HL-60 (cell line): Measurements from ENCODE around the gene TOR2A.

Source experiments
- DNase-seq, 2 experiments: peaks; one replicate each; pipeline ENCODE4 v3.0.0-alpha.2; 2010 to 2020; ENCODE audit warnings: low read depth in 1 of 2, low spot score in 1 of 2
- H3K27ac ChIP-seq: fragments of 250-450 bp; sonication (Bioruptor Pico); replicated peaks from 2 replicates; pipeline ENCODE4 v1.5.1; 2020; ENCODE audit warnings: mild to moderate bottlenecking, moderate library complexity
- H3K27me3 ChIP-seq: fragments of 250-450 bp; sonication (Bioruptor Pico); 2 replicates; pipeline ENCODE4 v1.5.1; 2021; ENCODE audit warnings: mild to moderate bottlenecking, moderate library complexity; ENCODE audit not compliant: insufficient read depth, poor library complexity, severe bottlenecking
- H3K4me3 ChIP-seq: replicated peaks from 2 replicates; pipeline ENCODE4 v1.5.1; 2011; ENCODE audit warnings: mild to moderate bottlenecking, control low read depth, low read length; ENCODE audit not compliant: insufficient read depth
- GABPA ChIP-seq: IDR thresholded peaks from 2 replicates; pipeline ENCODE4 v1.6.1; 2012; ENCODE audit warnings: low read depth
- POLR2AphosphoS5 ChIP-seq: IDR thresholded peaks from 2 replicates; pipeline ENCODE4 v1.6.1; 2012; ENCODE audit warnings: low read depth
- SPI1 ChIP-seq: IDR thresholded peaks from 2 replicates; pipeline ENCODE4 v1.6.1; 2012; ENCODE audit warnings: low read depth, mild to moderate bottlenecking, borderline replicate concordance
- TF ChIP-seq, protein P1 (sequence below): IDR thresholded peaks from 2 replicates; pipeline ENCODE4 v1.6.1; 2012; ENCODE audit warnings: low read depth; ENCODE audit not compliant: insufficient replicate concordance
- TF ChIP-seq, protein P2 (sequence below): IDR thresholded peaks from one replicate; pipeline ENCODE4 v1.5.1; 2011; ENCODE audit warnings: low read length, control low read depth, inconsistent platforms; ENCODE audit not compliant: insufficient read depth

Gene TOR2A

DNA sequence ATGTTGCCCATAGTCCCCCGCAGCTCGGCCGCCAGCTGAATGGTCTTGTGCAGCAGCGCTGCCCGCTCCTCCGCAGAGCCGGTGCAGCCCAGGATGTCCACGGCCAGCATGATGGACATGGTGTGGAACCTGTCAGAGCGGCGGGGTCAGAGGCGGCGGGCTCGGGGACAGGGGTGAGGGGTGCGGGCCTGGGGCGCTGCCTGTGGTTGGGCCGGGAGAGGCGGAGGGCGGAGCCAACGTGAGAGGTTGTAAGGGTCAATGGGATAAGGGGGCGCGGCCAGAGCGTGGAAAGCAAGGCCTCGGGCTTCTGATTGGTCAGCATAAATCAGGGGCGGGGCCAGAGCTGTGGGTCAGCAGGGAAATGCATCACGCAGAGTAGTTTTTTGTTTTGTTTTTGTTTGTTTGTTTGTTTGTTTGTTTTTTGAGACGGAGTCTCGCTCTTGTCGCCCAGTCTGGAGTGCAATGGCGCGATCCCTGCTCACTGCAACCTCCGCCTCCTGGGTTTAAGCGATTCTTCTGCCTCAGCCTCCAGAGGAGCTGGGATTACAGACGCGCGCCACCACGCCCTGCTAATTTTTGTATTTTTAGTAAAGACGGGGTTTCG, 6.8 kb upstream of the TOR2A start:
- Histone ChIP-seq H3K27ac (no peak overlapping the region), H3K4me3 (no peak overlapping the region), H3K27me3 (no peaks in the 10 kb centered on the region)
- TF ChIP-seq POLR2AphosphoS5 (no peak), SPI1 (no peak), GABPA (no peak)
- TF ChIP-seq, protein P1, sequence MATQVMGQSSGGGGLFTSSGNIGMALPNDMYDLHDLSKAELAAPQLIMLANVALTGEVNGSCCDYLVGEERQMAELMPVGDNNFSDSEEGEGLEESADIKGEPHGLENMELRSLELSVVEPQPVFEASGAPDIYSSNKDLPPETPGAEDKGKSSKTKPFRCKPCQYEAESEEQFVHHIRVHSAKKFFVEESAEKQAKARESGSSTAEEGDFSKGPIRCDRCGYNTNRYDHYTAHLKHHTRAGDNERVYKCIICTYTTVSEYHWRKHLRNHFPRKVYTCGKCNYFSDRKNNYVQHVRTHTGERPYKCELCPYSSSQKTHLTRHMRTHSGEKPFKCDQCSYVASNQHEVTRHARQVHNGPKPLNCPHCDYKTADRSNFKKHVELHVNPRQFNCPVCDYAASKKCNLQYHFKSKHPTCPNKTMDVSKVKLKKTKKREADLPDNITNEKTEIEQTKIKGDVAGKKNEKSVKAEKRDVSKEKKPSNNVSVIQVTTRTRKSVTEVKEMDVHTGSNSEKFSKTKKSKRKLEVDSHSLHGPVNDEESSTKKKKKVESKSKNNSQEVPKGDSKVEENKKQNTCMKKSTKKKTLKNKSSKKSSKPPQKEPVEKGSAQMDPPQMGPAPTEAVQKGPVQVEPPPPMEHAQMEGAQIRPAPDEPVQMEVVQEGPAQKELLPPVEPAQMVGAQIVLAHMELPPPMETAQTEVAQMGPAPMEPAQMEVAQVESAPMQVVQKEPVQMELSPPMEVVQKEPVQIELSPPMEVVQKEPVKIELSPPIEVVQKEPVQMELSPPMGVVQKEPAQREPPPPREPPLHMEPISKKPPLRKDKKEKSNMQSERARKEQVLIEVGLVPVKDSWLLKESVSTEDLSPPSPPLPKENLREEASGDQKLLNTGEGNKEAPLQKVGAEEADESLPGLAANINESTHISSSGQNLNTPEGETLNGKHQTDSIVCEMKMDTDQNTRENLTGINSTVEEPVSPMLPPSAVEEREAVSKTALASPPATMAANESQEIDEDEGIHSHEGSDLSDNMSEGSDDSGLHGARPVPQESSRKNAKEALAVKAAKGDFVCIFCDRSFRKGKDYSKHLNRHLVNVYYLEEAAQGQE: no peak
- TF ChIP-seq, protein P2, sequence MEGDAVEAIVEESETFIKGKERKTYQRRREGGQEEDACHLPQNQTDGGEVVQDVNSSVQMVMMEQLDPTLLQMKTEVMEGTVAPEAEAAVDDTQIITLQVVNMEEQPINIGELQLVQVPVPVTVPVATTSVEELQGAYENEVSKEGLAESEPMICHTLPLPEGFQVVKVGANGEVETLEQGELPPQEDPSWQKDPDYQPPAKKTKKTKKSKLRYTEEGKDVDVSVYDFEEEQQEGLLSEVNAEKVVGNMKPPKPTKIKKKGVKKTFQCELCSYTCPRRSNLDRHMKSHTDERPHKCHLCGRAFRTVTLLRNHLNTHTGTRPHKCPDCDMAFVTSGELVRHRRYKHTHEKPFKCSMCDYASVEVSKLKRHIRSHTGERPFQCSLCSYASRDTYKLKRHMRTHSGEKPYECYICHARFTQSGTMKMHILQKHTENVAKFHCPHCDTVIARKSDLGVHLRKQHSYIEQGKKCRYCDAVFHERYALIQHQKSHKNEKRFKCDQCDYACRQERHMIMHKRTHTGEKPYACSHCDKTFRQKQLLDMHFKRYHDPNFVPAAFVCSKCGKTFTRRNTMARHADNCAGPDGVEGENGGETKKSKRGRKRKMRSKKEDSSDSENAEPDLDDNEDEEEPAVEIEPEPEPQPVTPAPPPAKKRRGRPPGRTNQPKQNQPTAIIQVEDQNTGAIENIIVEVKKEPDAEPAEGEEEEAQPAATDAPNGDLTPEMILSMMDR: no peak
- DNase-seq: no peak

DNA sequence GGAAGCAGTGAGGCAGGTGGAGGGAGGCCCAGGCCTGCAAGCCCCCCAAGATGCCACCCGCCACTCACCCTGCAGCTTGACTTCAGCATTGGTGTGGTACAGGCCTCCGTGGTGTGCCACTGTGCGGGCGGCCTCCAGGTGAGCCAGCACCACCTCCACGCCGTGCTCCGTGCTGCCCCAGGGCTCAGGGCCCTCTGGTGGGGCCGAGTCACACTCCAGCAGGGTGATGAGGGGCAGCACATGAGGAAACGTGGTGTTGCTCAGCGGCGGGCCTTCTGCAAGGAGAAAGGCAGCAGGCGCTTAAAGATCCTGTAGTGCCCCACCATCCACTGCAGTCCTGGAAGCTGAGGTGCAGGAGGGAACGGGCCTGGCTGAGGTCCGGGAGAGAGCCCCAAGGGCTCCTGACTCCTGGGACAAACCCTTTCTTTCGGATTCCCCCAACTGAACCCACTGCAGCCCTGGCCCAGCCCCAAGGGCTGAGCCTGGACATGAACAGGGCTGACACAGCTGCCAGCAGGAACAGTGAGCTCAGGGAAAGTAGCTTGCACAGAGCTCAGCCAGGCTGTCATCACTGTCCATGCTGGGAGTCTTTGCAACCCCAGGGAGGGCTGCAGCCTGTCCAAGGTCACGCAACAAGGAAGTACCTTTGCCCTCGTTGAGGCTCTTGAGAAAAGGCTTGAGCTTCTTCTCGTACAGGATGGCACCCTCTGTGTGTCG, 4.7 kb upstream of the TOR2A start:
- Histone ChIP-seq H3K4me3 (no peak overlapping the region), H3K27me3 (no peaks in the 10 kb centered on the region), H3K27ac (no peak overlapping the region)
- TF ChIP-seq, protein P2: no peak
- TF ChIP-seq POLR2AphosphoS5 (no peak), SPI1 (no peak), GABPA (no peak)
- TF ChIP-seq, protein P1: no peak
- DNase-seq: no peak

DNA sequence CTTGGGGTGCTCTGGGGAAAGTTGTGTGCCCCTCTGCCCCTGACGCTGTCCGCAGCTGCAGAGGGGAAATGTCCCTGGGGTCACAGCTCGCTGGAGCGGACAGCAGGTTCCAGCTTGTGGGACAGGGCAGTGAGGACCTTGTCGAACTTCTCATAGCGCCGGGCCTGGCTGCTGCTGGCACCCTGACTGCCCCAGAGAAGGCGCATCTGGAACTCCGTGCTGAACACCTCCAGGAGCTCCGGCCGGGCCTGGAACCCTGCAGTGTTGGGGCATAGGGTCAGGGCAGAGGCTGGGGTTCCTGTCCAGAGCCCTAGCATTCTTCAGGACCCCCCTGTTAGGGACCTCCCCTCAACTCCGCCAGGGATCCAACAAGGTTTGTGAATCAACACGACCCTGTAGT, 3.6 kb upstream of the TOR2A start:
- H3K4me3 ChIP-seq: no peak overlapping the region
- TF ChIP-seq SPI1 (no peak), POLR2AphosphoS5 (no peak), GABPA (no peak)
- TF ChIP-seq, protein P2: no peak
- TF ChIP-seq, protein P1: no peak
- no peak for DNase-seq
- H3K27me3 ChIP-seq: no peaks in the 10 kb centered on the region
- no peak overlapping the region for H3K27ac ChIP-seq
